GM10266 (cell line): Measurements from ENCODE around the gene GPR17.

Experiments
- DNase-seq: peaks from one replicate; pipeline ENCODE4 v3.0.0; 2012; ENCODE audit errors: extremely low spot score
- TF ChIP-seq, protein P1 (sequence below): IDR thresholded peaks from 2 replicates; pipeline ENCODE4 v1.5.1; 2012; ENCODE audit warnings: mild to moderate bottlenecking, low read depth; ENCODE audit not compliant: control insufficient read depth, insufficient read depth; ENCODE audit errors: missing control alignments

GPR17 gene

GRCh38 chr2:127622561-127623387, 23.2 kb upstream of the GPR17 start:
- no peak for DNase-seq
- TF ChIP-seq, protein P1, sequence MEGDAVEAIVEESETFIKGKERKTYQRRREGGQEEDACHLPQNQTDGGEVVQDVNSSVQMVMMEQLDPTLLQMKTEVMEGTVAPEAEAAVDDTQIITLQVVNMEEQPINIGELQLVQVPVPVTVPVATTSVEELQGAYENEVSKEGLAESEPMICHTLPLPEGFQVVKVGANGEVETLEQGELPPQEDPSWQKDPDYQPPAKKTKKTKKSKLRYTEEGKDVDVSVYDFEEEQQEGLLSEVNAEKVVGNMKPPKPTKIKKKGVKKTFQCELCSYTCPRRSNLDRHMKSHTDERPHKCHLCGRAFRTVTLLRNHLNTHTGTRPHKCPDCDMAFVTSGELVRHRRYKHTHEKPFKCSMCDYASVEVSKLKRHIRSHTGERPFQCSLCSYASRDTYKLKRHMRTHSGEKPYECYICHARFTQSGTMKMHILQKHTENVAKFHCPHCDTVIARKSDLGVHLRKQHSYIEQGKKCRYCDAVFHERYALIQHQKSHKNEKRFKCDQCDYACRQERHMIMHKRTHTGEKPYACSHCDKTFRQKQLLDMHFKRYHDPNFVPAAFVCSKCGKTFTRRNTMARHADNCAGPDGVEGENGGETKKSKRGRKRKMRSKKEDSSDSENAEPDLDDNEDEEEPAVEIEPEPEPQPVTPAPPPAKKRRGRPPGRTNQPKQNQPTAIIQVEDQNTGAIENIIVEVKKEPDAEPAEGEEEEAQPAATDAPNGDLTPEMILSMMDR = no peak

DNA sequence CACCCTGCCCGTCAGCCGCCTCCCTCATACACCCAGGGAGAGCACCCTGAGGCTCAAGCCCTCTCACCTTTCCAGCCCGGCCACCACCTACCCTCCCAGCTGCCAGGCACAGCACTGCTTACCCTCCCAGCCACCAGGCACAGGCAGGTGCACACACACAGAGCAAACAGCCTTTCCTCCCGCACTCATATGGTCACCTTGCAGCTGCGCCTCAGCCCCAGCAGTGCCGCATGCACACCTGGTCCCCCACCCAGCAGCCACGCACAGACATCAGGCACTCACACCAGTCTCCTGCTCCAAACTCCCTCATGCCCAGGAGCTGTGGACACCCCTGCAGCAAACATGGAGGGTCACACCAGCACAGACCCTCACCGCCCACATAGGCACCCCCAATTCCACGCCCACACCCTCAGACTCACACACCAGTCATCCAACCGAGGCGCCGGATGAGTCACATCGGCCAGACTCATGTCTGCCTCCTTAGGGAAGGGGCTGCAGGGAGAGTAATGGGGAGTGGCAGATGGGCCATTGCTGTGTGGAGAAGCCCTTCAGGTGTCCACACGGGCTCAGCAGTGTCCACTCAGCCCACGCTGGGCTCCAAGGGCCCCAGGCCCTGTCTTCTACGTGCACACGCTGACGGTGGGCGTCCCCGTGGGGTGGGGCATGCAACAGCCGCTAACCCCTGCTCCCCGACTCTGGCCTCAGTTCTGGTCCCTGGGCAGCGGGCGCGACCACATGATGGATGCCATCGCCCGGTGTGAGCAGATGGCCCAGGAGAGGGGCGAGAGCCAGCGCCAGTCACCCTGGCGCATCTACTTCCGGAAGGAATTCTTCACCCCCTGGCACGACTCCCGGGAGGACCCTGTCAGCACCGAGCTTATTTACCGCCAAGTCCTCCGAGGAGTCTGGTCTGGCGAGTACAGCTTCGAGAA, 22.3 kb upstream of the GPR17 start:
- TF ChIP-seq, protein P1 = no peak
- no peak for DNase-seq

- no peak for DNase-seq
- TF ChIP-seq, protein P1 = no peak
Measured at GRCh38 chr2:127624320-127624755, 21.6 kb upstream of the GPR17 start.

GRCh38 chr2:127624756-127625571, 21.0 kb upstream of the GPR17 start:
- DNase-seq = no peak
- TF ChIP-seq, protein P1 = no peak

- TF ChIP-seq, protein P1 = no peak
- DNase-seq = no peak
Measured at GRCh38 chr2:127625572-127625951, 20.4 kb upstream of the GPR17 start.

GRCh38 chr2:127626175-127626574, 19.8 kb upstream of the GPR17 start:
- TF ChIP-seq, protein P1 = no peak
- no peak for DNase-seq
